GM10266 (cell line): ENCODE results near the gene RIN3.

Experiments
- DNase-seq: peaks from one replicate; pipeline ENCODE4 v3.0.0; 2012; ENCODE audit errors: extremely low spot score
- CTCF ChIP-seq: IDR thresholded peaks from 2 replicates; pipeline ENCODE4 v1.5.1; 2012; ENCODE audit warnings: mild to moderate bottlenecking, low read depth; ENCODE audit not compliant: control insufficient read depth, insufficient read depth; ENCODE audit errors: missing control alignments

Gene RIN3

GRCh38 chr14:92719890-92720323, 206.3 kb downstream of the RIN3 start:
- no peak for DNase-seq
- TF ChIP-seq CTCF = no peak

GRCh38 chr14:92724516-92725340, 211.1 kb downstream of the RIN3 start:
- no peak for TF ChIP-seq CTCF
- DNase-seq = no peak

GRCh38 chr14:92726135-92726932, 212.8 kb downstream of the RIN3 start:
- DNase-seq = no peak
- no peak for TF ChIP-seq CTCF

GRCh38 chr14:92726933-92727262, 213.3 kb downstream of the RIN3 start:
- DNase-seq = no peak
- no peak for TF ChIP-seq CTCF

GRCh38 chr14:92728759-92729364, 215.3 kb downstream of the RIN3 start:
- TF ChIP-seq CTCF = no peak
- no peak for DNase-seq

- TF ChIP-seq CTCF = no peak
- DNase-seq = peak; percentile 50
Measured at GRCh38 chr14:92729634-92730358, 216.2 kb downstream of the RIN3 start.
